Cardiac muscle cell (in vitro differentiated cells and primary cell): ENCODE data around the gene OLFML2A. TPM values are rescaled to one million over a fixed set of nuclear protein-coding genes. Genes with fewer than 3 reads are reported as not detected.

Experiments used
- DNase-seq, 2 donors: peaks; one replicate each; pipeline versions ENCODE4 v3.0.0 to v3.0.0-alpha.2; 2010 to 2017; ENCODE audit warnings: low read depth in 1 of 2, low spot score in 1 of 2
- H3K27ac ChIP-seq: fragments of 200-600 bp; sonication (generic); 2 replicates; pipeline ENCODE4 v1.5.1; 2016
- H3K27me3 ChIP-seq: fragments of 200-600 bp; sonication (generic); 2 replicates; pipeline ENCODE4 v1.6.0; 2016; ENCODE audit warnings: control low read depth
- H3K36me3 ChIP-seq: fragments of 200-600 bp; sonication (generic); 2 replicates; pipeline ENCODE4 v1.5.1; 2016; ENCODE audit warnings: control low read depth
- H3K4me1 ChIP-seq: fragments of 200-600 bp; sonication (generic); 2 replicates; pipeline ENCODE4 v1.8.1; 2017; ENCODE audit warnings: low read depth, mild to moderate bottlenecking, mixed run types
- H3K4me3 ChIP-seq: fragments of 200-600 bp; sonication (generic); 2 replicates; pipeline ENCODE4 v1.5.1; 2016; ENCODE audit warnings: mild to moderate bottlenecking
- H3K9me3 ChIP-seq: fragments of 200-600 bp; sonication (generic); 2 replicates; pipeline ENCODE4 v1.5.1; 2017; ENCODE audit warnings: low read depth, mild to moderate bottlenecking, control low read depth
- polyA plus RNA-seq: library from polyadenylated mRNA; unstranded; fragments of >200 nt; fragmentation: Nextera tagmentation; extraction: Ambion mirVana; gene quantifications from 2 replicates; pipeline ENCODE4 v1.2.1, GENCODE V29; 2016
- total RNA-seq: library from RNA; depleted of rRNA; stranded (reverse); fragments of >200 nt; gene quantifications from 2 replicates; pipeline ENCODE4 v1.2.3, GENCODE V29; 2016
- TF ChIP-seq, protein P1 (sequence below): IDR thresholded peaks from 2 replicates; pipeline ENCODE4 v1.5.1; 2012; ENCODE audit warnings: low read depth, mild to moderate bottlenecking, low read length

Gene OLFML2A
- total and polyA plus RNA-seq, 2 experiments from 2014 or later: 3.4 to 10.7 TPM

DNA sequence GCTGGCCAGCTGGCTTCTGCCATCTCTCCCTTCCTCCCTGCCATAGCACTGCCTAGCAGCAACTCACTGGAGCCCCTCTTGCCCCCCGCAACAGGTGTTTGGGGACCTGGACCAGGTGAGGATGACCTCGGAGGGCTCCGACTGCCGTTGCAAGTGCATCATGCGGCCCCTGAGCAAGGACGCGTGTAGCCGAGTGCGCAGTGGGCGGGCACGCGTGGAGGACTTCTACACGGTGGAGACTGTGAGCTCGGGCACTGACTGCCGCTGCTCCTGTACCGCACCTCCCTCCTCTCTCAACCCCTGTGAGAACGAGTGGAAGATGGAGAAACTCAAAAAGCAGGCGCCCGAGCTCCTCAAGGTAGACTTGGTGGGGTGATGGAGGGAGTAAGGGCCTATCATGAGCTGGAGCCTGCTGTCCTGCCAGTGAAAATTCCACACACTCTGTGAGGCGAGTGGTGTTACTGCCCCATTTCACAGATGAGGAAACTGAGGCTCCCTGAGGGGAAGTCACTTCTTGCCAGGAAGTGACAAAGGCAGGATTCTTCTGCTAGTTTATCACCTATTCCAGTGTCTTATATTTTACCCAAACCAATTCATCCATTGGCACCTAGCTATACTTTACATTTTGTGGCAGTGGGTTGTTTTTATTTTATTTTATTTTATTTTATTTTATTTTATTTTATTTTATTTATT is 10.1 kb downstream of the OLFML2A start:
- TF ChIP-seq, protein P1, sequence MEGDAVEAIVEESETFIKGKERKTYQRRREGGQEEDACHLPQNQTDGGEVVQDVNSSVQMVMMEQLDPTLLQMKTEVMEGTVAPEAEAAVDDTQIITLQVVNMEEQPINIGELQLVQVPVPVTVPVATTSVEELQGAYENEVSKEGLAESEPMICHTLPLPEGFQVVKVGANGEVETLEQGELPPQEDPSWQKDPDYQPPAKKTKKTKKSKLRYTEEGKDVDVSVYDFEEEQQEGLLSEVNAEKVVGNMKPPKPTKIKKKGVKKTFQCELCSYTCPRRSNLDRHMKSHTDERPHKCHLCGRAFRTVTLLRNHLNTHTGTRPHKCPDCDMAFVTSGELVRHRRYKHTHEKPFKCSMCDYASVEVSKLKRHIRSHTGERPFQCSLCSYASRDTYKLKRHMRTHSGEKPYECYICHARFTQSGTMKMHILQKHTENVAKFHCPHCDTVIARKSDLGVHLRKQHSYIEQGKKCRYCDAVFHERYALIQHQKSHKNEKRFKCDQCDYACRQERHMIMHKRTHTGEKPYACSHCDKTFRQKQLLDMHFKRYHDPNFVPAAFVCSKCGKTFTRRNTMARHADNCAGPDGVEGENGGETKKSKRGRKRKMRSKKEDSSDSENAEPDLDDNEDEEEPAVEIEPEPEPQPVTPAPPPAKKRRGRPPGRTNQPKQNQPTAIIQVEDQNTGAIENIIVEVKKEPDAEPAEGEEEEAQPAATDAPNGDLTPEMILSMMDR: no peak
- Histone ChIP-seq H3K4me1 (no peaks in the 10 kb centered on the region), H3K27me3 (no peaks in the 10 kb centered on the region), H3K4me3 (no peak overlapping the region), H3K9me3 (no peaks in the 10 kb centered on the region), H3K27ac (no peak overlapping the region), H3K36me3 (no peaks in the 10 kb centered on the region)
- no peak for DNase-seq

GRCh38 chr9:124788542-124789217 is 11.7 kb downstream of the OLFML2A start:
- Histone ChIP-seq H3K27ac (no peak overlapping the region), H3K36me3 (no peaks in the 10 kb centered on the region), H3K9me3 (no peaks in the 10 kb centered on the region), H3K4me1 (no peaks in the 10 kb centered on the region), H3K4me3 (no peak overlapping the region), H3K27me3 (no peaks in the 10 kb centered on the region)
- TF ChIP-seq, protein P1: no peak
- DNase-seq: no peak

GRCh38 chr9:124789531-124789930 is 12.6 kb downstream of the OLFML2A start:
- TF ChIP-seq, protein P1: no peak
- H3K36me3 ChIP-seq: no peaks in the 10 kb centered on the region
- no peak overlapping the region for H3K4me3 ChIP-seq
- H3K4me1 ChIP-seq: no peaks in the 10 kb centered on the region
- no peak overlapping the region for H3K27ac ChIP-seq
- no peak for DNase-seq
- no peaks in the 10 kb centered on the region for H3K9me3 ChIP-seq
- no peaks in the 10 kb centered on the region for H3K27me3 ChIP-seq

GRCh38 chr9:124790301-124790700 is 13.4 kb downstream of the OLFML2A start:
- Histone ChIP-seq H3K27me3 (no peaks in the 10 kb centered on the region), H3K27ac (no peak overlapping the region), H3K9me3 (no peaks in the 10 kb centered on the region), H3K4me1 (no peaks in the 10 kb centered on the region), H3K4me3 (no peak overlapping the region), H3K36me3 (no peaks in the 10 kb centered on the region)
- TF ChIP-seq, protein P1: no peak
- no peak for DNase-seq

GRCh38 chr9:124790801-124791505 is 14.0 kb downstream of the OLFML2A start:
- Histone ChIP-seq H3K4me3 (no peak overlapping the region), H3K27me3 (no peaks in the 10 kb centered on the region), H3K9me3 (no peaks in the 10 kb centered on the region), H3K4me1 (no peaks in the 10 kb centered on the region), H3K27ac (no peak overlapping the region), H3K36me3 (no peaks in the 10 kb centered on the region)
- TF ChIP-seq, protein P1: no peak
- no peak for DNase-seq
